Colonic mucosa (tissue), 4 donors: Measurements from ENCODE around the gene MCFD2. TPM values are rescaled to one million over a fixed set of nuclear protein-coding genes. Genes with fewer than 3 reads are reported as not detected.

Source experiments
- DNase-seq: peaks from one replicate; pipeline ENCODE4 v3.0.0-alpha.2; 2020
- H3K27ac ChIP-seq: fragments of 200-600 bp; one replicate; pipeline ENCODE4 v1.8.0; 2021
- H3K27me3 ChIP-seq: fragments of 200-600 bp; one replicate; pipeline ENCODE4 v1.8.0; 2021
- H3K36me3 ChIP-seq: fragments of 200-600 bp; one replicate; pipeline ENCODE4 v1.8.0; 2021
- H3K4me1 ChIP-seq: fragments of 200-600 bp; one replicate; pipeline ENCODE4 v1.8.0; 2021; ENCODE audit warnings: mild to moderate bottlenecking
- H3K4me3 ChIP-seq: fragments of 200-600 bp; one replicate; pipeline ENCODE4 v1.8.0; 2021
- H3K9ac ChIP-seq, 2 donors: one replicate each; pipeline ENCODE4 v1.7.0; 2013; ENCODE audit warnings: control low read depth in 2 of 2, low read depth in 2 of 2, low read length in 2 of 2
- H3K9me3 ChIP-seq: fragments of 200-600 bp; one replicate; pipeline ENCODE4 v1.8.0; 2021
- intact Hi-C: fragments of 100-400 bp; cut with DNase I; formaldehyde crosslinking; loops from one replicate; pipeline ENCODE4 v1.14.1; 2022
- total RNA-seq, 2 donors: library from RNA; stranded (reverse); fragmentation: NEBNext Ultra II Directional in 1 of 2; extraction: Animal tissue kit (Norgen Biotek cat#: 25700) in 1 of 2; gene quantifications; one replicate each; pipeline ENCODE4 v1.2.1, GENCODE V29; 2021
- TF ChIP-seq, protein P1 (sequence below): fragments of 200-600 bp; IDR thresholded peaks from one replicate; pipeline ENCODE4 v1.8.0; 2022; ENCODE audit warnings: antibody characterized with exemption, mild to moderate bottlenecking
- donor health status: healthy.
- donor health status: DM: no; HTN: no; CAD: no.
- donor health status: DM: no; HTN: no; CAD: no.

The MCFD2 gene
- total RNA-seq, 2 donors from 2014 or later: 44.0 to 54.8 TPM

DNA sequence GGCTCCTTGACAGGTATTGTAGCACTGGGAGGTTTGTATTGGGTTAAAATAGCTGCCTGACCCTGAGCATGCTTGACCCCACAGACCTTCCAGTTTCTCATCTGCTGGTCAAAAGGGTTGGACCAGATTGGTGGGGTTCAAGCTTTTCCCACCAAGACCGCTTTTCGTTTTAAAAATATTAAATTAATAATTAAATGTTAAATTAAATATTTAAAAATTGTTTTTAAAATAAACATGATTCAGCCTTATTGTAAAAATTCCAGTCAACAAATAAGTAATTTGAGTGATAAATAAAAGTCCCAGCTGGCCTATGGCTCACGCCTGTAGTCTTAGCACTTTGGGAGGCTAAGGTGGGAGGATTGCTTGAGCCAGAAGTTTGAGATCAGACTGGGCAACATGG lies 36.6 kb upstream of the MCFD2 start:
- H3K9ac ChIP-seq: no peak overlapping the region
- intact Hi-C loops: no loop called here
- TF ChIP-seq, protein P1, sequence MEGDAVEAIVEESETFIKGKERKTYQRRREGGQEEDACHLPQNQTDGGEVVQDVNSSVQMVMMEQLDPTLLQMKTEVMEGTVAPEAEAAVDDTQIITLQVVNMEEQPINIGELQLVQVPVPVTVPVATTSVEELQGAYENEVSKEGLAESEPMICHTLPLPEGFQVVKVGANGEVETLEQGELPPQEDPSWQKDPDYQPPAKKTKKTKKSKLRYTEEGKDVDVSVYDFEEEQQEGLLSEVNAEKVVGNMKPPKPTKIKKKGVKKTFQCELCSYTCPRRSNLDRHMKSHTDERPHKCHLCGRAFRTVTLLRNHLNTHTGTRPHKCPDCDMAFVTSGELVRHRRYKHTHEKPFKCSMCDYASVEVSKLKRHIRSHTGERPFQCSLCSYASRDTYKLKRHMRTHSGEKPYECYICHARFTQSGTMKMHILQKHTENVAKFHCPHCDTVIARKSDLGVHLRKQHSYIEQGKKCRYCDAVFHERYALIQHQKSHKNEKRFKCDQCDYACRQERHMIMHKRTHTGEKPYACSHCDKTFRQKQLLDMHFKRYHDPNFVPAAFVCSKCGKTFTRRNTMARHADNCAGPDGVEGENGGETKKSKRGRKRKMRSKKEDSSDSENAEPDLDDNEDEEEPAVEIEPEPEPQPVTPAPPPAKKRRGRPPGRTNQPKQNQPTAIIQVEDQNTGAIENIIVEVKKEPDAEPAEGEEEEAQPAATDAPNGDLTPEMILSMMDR: no peak
- H3K36me3 ChIP-seq: no peaks in the 10 kb centered on the region
- H3K4me3 ChIP-seq: no peak overlapping the region
- no peaks in the 10 kb centered on the region for H3K27me3 ChIP-seq
- no peak overlapping the region for H3K27ac ChIP-seq
- no peak for DNase-seq
- H3K9me3 ChIP-seq: no peaks in the 10 kb centered on the region
- no peaks in the 10 kb centered on the region for H3K4me1 ChIP-seq

DNA sequence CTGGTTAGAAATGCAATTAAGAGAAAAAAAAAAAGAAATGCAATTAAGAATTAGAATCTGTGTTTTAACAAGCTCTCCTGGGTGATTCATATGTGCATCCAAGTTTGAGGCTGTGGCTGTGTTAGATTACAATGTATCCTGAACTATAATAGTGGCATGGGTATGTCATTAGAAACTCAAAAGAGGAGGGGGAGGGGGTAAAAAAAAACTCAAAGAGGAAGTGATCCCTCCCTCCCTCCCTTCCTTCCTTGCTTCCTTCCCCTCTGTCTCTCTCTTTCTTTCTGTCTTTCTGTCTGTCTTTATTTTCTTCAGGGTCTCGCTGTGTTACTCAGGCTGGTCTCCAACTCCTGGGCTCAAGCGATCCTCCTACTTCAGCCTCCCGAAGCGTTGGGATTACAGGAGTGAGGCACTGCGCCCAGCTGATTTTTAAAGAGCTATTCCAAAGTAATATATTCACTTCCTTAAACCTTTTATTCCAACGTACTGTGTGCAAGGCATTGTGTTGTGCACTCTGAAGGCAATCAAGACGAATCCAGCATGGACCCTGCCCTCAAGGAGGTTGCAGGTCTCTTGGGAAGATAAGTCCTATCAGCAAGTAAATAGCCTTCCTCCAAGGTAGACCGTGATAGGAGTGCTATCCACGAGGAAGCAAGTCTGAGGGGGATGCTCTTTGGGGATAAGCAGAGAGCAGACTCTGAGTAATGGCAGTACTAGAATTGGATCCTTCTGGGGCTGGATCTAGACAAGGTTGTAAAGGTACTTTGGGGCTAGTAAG lies 35.9 kb upstream of the MCFD2 start:
- TF ChIP-seq, protein P1: no peak
- no peaks in the 10 kb centered on the region for H3K9me3 ChIP-seq
- no peak overlapping the region for H3K4me3 ChIP-seq
- no peaks in the 10 kb centered on the region for H3K36me3 ChIP-seq
- H3K4me1 ChIP-seq: no peaks in the 10 kb centered on the region
- intact Hi-C loops: no loop called here
- H3K27me3 ChIP-seq: no peaks in the 10 kb centered on the region
- DNase-seq: no peak
- H3K27ac ChIP-seq: no peak overlapping the region
- H3K9ac ChIP-seq: no peak overlapping the region

DNA sequence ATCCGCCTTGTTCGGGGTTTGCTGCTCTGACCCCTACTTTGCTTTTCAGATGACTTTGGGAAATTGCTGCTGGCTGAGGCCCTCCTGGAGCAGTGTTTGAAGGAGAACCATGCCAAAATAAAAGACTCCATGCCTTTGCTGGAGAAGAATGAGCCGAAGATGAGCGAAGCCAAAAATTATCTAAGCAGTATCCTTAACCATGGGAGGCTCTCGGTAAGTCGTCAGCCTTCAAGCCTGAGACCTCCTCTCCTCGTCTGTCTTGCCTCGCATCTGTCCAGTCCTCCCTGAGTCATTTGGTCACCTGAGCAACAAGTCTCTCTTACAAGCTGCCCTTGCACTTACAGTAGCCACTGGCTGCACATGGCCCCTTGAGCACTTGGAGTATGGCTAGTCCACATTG lies 34.7 kb upstream of the MCFD2 start:
- intact Hi-C loops: no loop called here
- no peaks in the 10 kb centered on the region for H3K4me1 ChIP-seq
- TF ChIP-seq, protein P1: no peak
- no peaks in the 10 kb centered on the region for H3K9me3 ChIP-seq
- DNase-seq: no peak
- H3K27ac ChIP-seq: no peak overlapping the region
- no peak overlapping the region for H3K4me3 ChIP-seq
- no peaks in the 10 kb centered on the region for H3K36me3 ChIP-seq
- no peak overlapping the region for H3K9ac ChIP-seq
- H3K27me3 ChIP-seq: no peaks in the 10 kb centered on the region

DNA sequence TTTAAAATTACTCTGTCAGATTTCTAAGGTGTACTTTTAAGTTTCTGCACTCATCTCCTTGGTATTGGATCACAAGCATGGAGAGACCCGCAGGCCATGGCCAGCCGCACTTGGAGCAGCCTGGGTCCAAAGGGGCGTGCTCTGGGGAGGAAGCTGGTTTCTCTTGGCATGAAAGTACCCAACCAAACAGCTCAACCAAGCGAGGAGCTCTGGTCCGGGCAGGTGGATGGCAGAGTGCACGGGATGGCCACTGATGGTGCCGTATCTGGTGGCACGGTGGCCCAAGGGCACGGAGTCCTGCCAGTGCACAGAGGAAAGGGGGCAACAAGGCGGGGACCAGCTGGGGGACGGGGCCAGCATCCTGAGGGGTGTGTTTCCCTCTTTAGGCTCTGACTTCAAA lies 32.2 kb upstream of the MCFD2 start:
- Histone ChIP-seq H3K36me3 (no peaks in the 10 kb centered on the region), H3K27me3 (no peaks in the 10 kb centered on the region), H3K4me3 (no peak overlapping the region), H3K9ac (no peak overlapping the region), H3K9me3 (no peaks in the 10 kb centered on the region), H3K4me1 (no peaks in the 10 kb centered on the region), H3K27ac (no peak overlapping the region)
- no peak for DNase-seq
- TF ChIP-seq, protein P1: no peak
- intact Hi-C loops: no loop called here

DNA sequence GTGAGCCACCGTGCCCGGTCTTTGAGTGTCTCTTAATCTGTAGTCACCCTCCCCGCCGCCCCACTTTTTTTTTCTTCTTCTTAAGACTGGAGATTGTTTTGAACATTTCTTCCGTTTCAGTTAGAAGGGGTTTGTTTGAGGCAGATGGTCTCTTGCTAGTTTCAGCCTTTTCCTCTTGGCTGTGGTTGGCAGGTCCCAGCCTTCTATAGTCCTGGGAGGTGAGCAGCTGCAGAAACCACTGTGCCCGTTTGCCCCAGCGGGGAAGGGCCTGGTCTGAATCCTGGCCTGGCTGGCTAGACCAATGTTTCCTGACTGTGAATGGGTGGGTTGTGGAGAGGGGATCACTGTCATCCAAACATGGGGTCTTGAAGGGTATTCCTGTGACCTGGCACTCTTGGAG lies 30.1 kb upstream of the MCFD2 start:
- DNase-seq: no peak
- no peak overlapping the region for H3K4me3 ChIP-seq
- H3K36me3 ChIP-seq: no peaks in the 10 kb centered on the region
- no peaks in the 10 kb centered on the region for H3K4me1 ChIP-seq
- H3K9me3 ChIP-seq: no peaks in the 10 kb centered on the region
- TF ChIP-seq, protein P1: no peak
- H3K27me3 ChIP-seq: no peaks in the 10 kb centered on the region
- intact Hi-C loops: no loop called here
- no peak overlapping the region for H3K27ac ChIP-seq
- H3K9ac ChIP-seq: no peak overlapping the region
